Right renal pelvis (tissue), 4 donors: ENCODE results near the gene THBS4. TPM values are rescaled to one million over a fixed set of nuclear protein-coding genes. Genes with fewer than 3 reads are reported as not detected.

Source experiments
- DNase-seq, 4 donors: peaks; one replicate each; pipeline ENCODE4 v3.0.0-alpha.2; 2013; ENCODE audit warnings: low read depth in 4 of 4, low spot score in 3 of 4, missing footprints in 1 of 4
- polyA plus RNA-seq, 4 donors: library from polyadenylated mRNA; unstranded; fragments of 120-200 nt; gene quantifications; one replicate each; pipeline ENCODE4 v1.2.1, GENCODE V29; 2013; ENCODE audit not compliant: insufficient read length in 4 of 4

Gene THBS4
- 10 to 100 TPM; 11.1 to 18.1 (median 13.5) TPM for polyA plus RNA-seq

GRCh38 chr5:80034962-80035821 is at the start of gene THBS4:
TSS of gene THBS4 (plus strand) at chr5:80035348. CDS start at chr5:80035538, 190 bp downstream.
- DNase-seq: no peak

DNA sequence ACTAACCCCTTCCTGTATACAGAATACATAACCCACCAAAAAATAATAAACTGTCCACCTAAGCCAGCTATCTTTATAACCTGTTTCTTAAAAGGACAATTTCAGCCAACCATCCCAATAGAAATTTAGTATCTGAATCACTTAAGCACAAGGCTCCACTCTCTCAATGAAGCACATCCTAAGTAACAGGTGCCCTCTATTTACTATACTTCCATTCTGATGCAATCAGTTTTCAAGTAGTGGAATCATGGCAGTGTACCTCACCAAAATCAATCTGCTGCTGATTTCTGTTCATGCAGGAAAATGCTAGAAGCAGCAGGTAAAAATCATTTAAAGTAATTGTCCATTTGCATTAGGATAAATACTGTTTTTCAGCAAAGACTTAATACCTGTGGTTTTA is 48.9 kb upstream of the THBS4 start:
- no peak for DNase-seq

DNA sequence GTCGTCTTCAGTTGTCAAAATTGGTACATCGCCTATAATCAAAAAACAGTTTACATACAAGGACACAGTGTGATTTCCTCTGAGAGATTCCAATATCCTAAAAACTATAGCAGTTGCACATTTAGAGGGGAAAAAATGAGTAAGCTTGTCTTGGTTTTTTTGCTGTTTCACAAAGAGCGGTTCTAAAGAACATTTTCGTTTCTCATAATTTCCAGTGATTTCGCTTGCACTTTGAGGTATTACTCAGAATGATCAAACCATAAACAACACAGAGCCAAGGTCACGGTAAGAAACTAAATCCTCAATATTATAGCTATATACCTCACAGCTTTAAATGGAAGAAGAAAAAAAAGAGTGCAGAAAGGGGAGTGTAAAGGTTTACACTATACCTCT is 44.9 kb upstream of the THBS4 start:
- DNase-seq: peak in 1 of 4 donors; percentile 3

- peak; percentile 71 to 80 (median 74) for DNase-seq
These were observed 44.3 kb upstream of the THBS4 start, which contains the start of gene MTX3 for GRCh38 chr5:79990598-79991507. TSS of gene MTX3 (minus strand) at chr5:79991262. CDS start at chr5:79991238, 24 bp downstream.

DNA sequence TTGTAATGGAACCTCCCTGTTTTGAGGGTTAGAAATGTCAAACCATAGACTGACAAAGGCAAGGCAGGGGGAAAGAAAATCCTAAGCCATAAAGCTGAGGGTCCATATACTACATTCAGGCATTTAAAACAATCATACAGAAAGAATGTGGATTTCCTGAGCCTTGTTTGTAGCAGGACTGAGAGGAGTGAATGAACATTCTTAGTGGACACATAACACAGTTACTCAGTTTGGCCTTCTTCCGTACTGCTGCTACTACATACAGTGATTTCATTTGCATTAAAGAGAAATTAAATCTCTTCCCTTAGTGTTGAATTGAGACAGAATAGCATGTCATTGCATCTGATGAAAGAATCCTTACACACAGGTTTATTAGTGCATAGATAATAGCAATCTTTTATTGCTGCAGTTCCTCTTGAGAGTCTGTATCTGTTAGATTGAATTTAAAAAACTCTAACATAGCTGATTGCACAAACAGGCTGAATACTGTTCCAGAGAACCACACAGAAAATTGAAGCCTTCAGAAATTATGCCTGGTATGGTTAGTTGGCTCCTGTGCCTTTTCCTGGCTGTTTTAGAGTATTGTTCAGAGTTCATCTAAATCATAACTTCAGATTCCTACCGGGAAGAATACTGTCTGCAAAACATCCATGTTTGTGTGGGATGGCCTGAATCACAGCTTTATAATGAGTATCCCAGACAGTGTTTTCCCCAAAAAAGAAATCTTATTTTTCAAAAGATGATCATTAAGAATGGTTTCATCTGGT is 42.1 kb upstream of the THBS4 start:
- no peak for DNase-seq

- no peak for DNase-seq
These were observed 35.4 kb upstream of the THBS4 start for GRCh38 chr5:79999722-80000121.

DNA sequence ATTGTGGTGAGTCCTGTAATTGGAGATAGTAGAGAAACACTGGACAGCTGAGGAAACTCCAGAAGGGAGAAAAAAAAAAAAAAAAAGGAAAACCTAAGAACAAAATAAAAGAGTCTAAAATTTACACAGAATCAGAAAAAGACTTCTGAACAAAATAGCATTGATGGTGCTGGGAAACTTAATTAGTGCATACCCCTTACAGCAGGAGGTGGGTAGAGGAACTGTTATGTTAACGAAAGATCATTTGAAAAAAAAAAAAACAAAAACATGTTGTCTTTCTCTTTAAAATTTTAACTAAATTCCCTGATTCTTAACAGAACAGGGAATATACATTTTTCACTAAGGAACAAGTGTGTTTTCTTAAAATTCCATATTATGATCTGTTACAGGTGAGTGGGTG is 32.5 kb upstream of the THBS4 start:
- no peak for DNase-seq

DNA sequence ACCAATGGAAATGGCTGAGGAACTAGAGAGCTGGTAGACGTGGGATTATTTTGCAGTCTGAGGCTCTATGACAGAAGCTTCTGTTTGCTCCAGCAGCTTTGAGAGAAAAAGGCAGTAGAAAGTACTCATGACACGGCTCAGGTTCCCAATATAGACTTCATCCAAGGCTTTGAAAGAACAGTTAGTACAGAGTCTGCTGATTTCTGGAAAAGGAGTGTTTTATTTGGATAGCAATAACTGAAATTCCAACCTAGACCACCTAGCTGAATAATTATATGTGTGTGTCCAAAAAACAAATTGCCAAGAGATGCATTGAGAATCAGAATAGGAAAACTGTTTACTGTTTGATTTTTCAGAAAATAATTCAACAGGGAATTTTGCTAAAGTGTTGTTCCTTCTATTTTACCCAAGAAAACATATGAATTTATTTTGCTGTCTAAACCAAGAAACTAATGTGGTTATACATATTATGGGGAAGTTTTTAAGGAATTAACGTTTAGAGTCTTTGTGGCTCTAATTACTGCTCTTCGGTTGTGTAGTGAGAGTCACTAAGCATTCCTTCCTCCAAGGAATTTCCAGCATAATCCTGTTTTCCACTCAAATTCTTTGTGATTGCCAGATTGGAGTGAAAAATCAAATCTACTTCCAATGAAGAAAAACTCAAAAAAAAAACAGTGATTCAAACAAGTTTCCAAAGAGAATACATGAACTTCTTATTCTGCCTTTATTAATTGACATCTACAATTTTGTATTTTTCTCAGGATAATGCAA is 26.0 kb upstream of the THBS4 start:
- DNase-seq: no peak

GRCh38 chr5:80010754-80011392 is 24.3 kb upstream of the THBS4 start:
- DNase-seq: no peak

DNA sequence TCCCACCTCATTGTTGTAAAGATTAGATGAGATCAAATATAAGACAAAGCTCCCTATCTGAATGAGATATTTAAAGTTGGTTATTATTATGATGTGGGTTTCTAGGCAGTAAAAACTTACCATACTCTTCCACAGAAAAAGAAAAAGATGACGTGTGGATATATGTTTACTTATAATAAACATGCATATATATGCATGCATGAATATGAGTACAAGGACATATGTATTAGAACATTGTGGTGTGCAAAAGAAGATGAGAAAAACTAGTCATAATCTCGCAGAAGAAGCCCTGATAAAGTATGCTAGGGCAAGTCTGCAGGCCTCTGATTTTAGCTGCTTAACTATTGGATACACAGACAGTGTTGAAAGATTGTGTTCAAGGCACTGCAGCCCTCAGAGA is 10.1 kb upstream of the THBS4 start:
- no peak for DNase-seq

GRCh38 chr5:80026841-80027240 is 8.3 kb upstream of the THBS4 start:
- DNase-seq: no peak

- no peak for DNase-seq
These were observed 4.0 kb upstream of the THBS4 start for GRCh38 chr5:80031109-80031508.

GRCh38 chr5:80033513-80033912 is 1.6 kb upstream of the THBS4 start:
- no peak for DNase-seq

GRCh38 chr5:80034559-80034958 is 589 bp upstream of the THBS4 start:
- DNase-seq: no peak

- DNase-seq: no peak
These were observed 691 bp downstream of the THBS4 start for GRCh38 chr5:80035839-80036238.

DNA sequence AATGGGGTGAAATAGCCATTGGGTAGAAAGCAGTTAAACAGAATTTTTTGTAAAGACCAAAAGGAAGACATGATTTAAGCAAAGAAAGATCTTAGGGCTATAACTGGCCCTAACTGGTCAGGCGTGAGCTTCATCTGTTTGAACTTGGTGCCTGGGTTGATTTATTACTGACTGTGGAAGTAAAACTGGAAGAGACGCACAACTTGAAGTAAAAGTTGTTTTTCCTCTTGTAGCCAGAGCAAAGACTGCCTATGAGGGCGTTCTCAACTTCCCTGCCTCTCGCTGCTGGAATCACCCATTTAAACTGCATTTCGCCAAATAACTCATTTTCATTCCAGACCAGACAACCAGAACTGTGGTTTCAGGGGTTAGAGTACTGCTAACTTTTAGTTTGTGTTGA is 1.5 kb downstream of the THBS4 start:
- DNase-seq: no peak

DNA sequence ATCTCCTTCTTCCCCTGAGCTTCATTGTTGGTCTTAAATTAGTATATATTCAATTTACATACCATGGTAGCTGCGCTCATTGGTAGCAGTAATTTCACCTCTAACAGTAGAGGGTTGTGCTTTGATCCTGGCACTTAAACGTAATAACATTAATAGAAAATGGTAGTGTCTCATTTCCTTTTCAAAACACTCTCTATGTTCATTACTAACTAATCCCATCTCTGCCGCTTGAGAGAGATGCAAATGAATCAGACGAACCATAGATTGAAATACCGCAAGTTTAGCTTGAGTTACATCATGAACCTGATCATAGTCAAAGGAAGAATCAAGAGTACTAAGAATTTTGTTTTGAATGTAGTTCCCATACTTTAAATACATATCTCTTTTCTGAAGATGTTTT is 2.2 kb downstream of the THBS4 start:
- no peak for DNase-seq

- DNase-seq: no peak
These were observed 4.5 kb downstream of the THBS4 start for GRCh38 chr5:80039650-80040049.

DNA sequence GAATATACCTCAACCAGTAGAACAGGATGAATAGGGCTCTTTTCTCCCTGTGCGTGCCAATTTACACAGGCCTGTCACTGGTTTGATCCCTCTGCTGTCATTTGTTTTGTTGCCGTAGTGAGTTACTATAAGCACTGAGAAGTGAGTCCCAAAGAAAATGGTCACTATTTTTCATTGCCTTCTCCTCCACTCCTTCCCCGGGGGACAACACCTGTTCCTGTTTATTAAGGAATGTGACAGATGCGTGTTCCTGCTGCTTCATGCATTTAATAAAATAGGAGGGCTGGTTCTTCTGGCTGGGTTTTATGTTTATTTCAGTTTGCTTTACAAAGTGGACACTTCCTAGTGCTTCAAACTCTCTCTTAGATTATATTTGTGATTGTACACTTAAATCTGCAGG is 6.4 kb downstream of the THBS4 start:
- no peak for DNase-seq
